ENCODE measurements around the gene AP4S1.
"Not testable (repeated sequence)": the region's sequence is repeated elsewhere in the genome, so short reads cannot be mapped to it uniquely, and the experiment has no call there.

The AP4S1 gene

DNA sequence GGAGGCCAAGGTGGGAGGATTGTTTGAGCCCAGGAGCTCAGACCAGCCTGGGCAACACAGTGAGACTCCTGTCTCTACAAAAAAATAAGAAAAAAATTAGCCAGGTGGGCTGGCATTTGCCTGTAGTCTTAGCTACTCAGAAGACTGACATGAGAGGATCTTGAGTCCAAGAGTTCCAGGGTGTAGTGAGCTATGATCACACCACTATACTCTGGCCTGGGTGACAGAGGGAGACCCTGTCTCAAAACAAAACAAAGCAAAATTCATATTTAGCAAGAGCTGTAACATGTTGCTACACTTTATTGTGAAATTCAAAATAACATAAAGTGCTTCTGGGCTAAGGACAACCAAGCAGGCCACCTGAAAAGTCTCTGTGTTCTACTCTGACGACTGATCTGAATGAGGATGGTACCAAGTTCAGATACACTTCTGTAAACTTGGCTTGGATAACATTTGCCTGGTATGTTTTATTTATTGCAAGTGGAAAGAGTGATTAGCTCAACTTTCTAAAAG lies 12.3 kb downstream of the AP4S1 start:
- H2AFZ ChIP-seq (ENCODE audit: low read length) = no peak overlapping the region
- H3K18ac ChIP-seq (ENCODE audit: low read length) = no peak overlapping the region
- no peak overlapping the region for H3K9ac ChIP-seq (ENCODE audit: low read depth, low read length, poor library complexity)
- H3K27ac ChIP-seq (replicated peaks; ENCODE audit: low read length) = no peak overlapping the region
- H2BK15ac ChIP-seq (ENCODE audit: low read length) = no peak overlapping the region
- no peak for DNase-seq (ENCODE audit: low spot score)
- no peak overlapping the region for H3K4me2 ChIP-seq (ENCODE audit: insufficient read depth, low read length, poor library complexity, severe bottlenecking)
- no peaks in the 10 kb centered on the region for H3K4me1 ChIP-seq (ENCODE audit: control insufficient read depth in 2 of 2, insufficient read depth in 1 of 2, low read depth in 1 of 2, low read length in 2 of 2)
- no peak overlapping the region for H3K4me3 ChIP-seq (ENCODE audit: low read length in 2 of 2)
- no peaks in the 10 kb centered on the region for H3K27me3 ChIP-seq (ENCODE audit: control insufficient read depth in 3 of 3, insufficient read depth in 3 of 3, low read depth in 1 of 3, low read length in 3 of 3)
- H4K91ac ChIP-seq (ENCODE audit: low read depth, low read length, poor library complexity) = no peak overlapping the region
- WGBS, 2 donors (ENCODE audit: extremely low coverage in 2 of 2, insufficient read length in 2 of 2, insufficient replicate concordance in 1 of 2) = no CpG with 5 or more reads among the region's 1 CpG
- no peak overlapping the region for H2BK12ac ChIP-seq (ENCODE audit: low read length)
- H2BK120ac ChIP-seq (ENCODE audit: low read depth, low read length) = no peak overlapping the region
- H2BK5ac ChIP-seq (ENCODE audit: low read length) = no peak overlapping the region
- no peak overlapping the region for H3K4ac ChIP-seq (ENCODE audit: low read length)
- H3K23ac ChIP-seq (ENCODE audit: low read depth, low read length, poor library complexity) = no peak overlapping the region
- H3K36me3 ChIP-seq (replicated peaks in 1 of 2; ENCODE audit: control insufficient read depth in 2 of 2, insufficient read depth in 2 of 2, low read length in 2 of 2) = peaks cover 0 to 4% of the 10 kb centered on the region in 2 donors
- no peak overlapping the region for H2AK5ac ChIP-seq (ENCODE audit: low read depth, low read length)
- H4K8ac ChIP-seq (ENCODE audit: low read depth, low read length) = no peak overlapping the region
- H3K9me3 ChIP-seq (replicated peaks in 1 of 2; ENCODE audit: control insufficient read depth in 2 of 2, insufficient read depth in 1 of 2, low read depth in 1 of 2, low read length in 2 of 2) = peaks cover 0 to 2% of the 10 kb centered on the region in 2 donors
- H3K79me1 ChIP-seq (ENCODE audit: low read depth, low read length) = no peaks in the 10 kb centered on the region
- no peak overlapping the region for H3K14ac ChIP-seq (ENCODE audit: low read length)

- H2BK5ac ChIP-seq (ENCODE audit: low read length) = no peak overlapping the region
- no peak overlapping the region for H3K27ac ChIP-seq (replicated peaks; ENCODE audit: low read length)
- no CpG with 5 or more reads among the region's 3 CpGs for WGBS, 2 donors (ENCODE audit: extremely low coverage in 2 of 2, insufficient read length in 2 of 2, insufficient replicate concordance in 1 of 2)
- H2AK5ac ChIP-seq (ENCODE audit: low read depth, low read length) = no peak overlapping the region
- no peak overlapping the region for H2BK15ac ChIP-seq (ENCODE audit: low read length)
- no peak overlapping the region for H4K8ac ChIP-seq (ENCODE audit: low read depth, low read length)
- no peak overlapping the region for H3K23ac ChIP-seq (ENCODE audit: low read depth, low read length, poor library complexity)
- H3K14ac ChIP-seq (ENCODE audit: low read length) = no peak overlapping the region
- no peak overlapping the region for H4K91ac ChIP-seq (ENCODE audit: low read depth, low read length, poor library complexity)
- H3K27me3 ChIP-seq (ENCODE audit: control insufficient read depth in 3 of 3, insufficient read depth in 3 of 3, low read depth in 1 of 3, low read length in 3 of 3) = no peaks in the 10 kb centered on the region
- H3K4me2 ChIP-seq (ENCODE audit: insufficient read depth, low read length, poor library complexity, severe bottlenecking) = no peak overlapping the region
- H3K36me3 ChIP-seq (replicated peaks in 1 of 2; ENCODE audit: control insufficient read depth in 2 of 2, insufficient read depth in 2 of 2, low read length in 2 of 2) = peaks cover 0 to 4% of the 10 kb centered on the region in 2 donors
- no peaks in the 10 kb centered on the region for H3K4me1 ChIP-seq (ENCODE audit: control insufficient read depth in 2 of 2, insufficient read depth in 1 of 2, low read depth in 1 of 2, low read length in 2 of 2)
- no peak for DNase-seq (ENCODE audit: low spot score)
- H3K18ac ChIP-seq (ENCODE audit: low read length) = no peak overlapping the region
- H3K9ac ChIP-seq (ENCODE audit: low read depth, low read length, poor library complexity) = no peak overlapping the region
- no peaks in the 10 kb centered on the region for H3K79me1 ChIP-seq (ENCODE audit: low read depth, low read length)
- peaks cover 0 to 2% of the 10 kb centered on the region in 2 donors for H3K9me3 ChIP-seq (replicated peaks in 1 of 2; ENCODE audit: control insufficient read depth in 2 of 2, insufficient read depth in 1 of 2, low read depth in 1 of 2, low read length in 2 of 2)
- no peak overlapping the region for H3K4me3 ChIP-seq (ENCODE audit: low read length in 2 of 2)
- no peak overlapping the region for H2AFZ ChIP-seq (ENCODE audit: low read length)
- no peak overlapping the region for H2BK12ac ChIP-seq (ENCODE audit: low read length)
- no peak overlapping the region for H2BK120ac ChIP-seq (ENCODE audit: low read depth, low read length)
- no peak overlapping the region for H3K4ac ChIP-seq (ENCODE audit: low read length)
These were observed 13.2 kb downstream of the AP4S1 start for GRCh38 chr14:31038521-31039166.

DNA sequence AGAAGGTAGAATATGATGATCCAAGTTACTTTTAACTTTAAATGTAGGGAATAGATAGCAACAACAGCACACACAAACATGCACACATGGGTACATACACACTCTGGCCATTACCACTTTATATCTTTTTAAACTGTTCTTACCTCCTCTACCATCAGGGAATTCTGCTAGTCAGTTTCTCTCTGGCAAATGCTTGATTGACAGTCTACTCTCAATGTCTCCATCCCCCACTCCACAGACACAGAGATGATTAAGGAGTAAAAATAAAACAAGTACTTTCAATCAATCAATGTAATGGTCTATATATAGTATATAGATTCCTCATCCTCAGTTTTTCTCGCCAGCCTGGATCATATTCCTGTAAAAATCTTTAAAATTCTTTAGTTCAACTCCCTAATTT lies 16.9 kb downstream of the AP4S1 start:
- no peak for DNase-seq (ENCODE audit: low spot score)
- no peak overlapping the region for H3K14ac ChIP-seq (ENCODE audit: low read length)
- no peak overlapping the region for H3K4me3 ChIP-seq (ENCODE audit: low read length in 2 of 2)
- no peak overlapping the region for H3K18ac ChIP-seq (ENCODE audit: low read length)
- no peak overlapping the region for H2AFZ ChIP-seq (ENCODE audit: low read length)
- no peak overlapping the region for H3K27ac ChIP-seq (replicated peaks; ENCODE audit: low read length)
- no peak overlapping the region for H3K23ac ChIP-seq (ENCODE audit: low read depth, low read length, poor library complexity)
- H3K4me2 ChIP-seq (ENCODE audit: insufficient read depth, low read length, poor library complexity, severe bottlenecking) = no peak overlapping the region
- no peak overlapping the region for H2BK15ac ChIP-seq (ENCODE audit: low read length)
- no peaks in the 10 kb centered on the region for H3K79me1 ChIP-seq (ENCODE audit: low read depth, low read length)
- no peak overlapping the region for H2BK5ac ChIP-seq (ENCODE audit: low read length)
- WGBS, 2 donors (ENCODE audit: extremely low coverage in 2 of 2, insufficient read length in 2 of 2, insufficient replicate concordance in 1 of 2) = no CpG with 5 or more reads among the region's 1 CpG
- H3K4me1 ChIP-seq (ENCODE audit: control insufficient read depth in 2 of 2, insufficient read depth in 1 of 2, low read depth in 1 of 2, low read length in 2 of 2) = no peaks in the 10 kb centered on the region
- no peak overlapping the region for H3K4ac ChIP-seq (ENCODE audit: low read length)
- no peak overlapping the region for H4K8ac ChIP-seq (ENCODE audit: low read depth, low read length)
- H2BK12ac ChIP-seq (ENCODE audit: low read length) = no peak overlapping the region
- H3K9ac ChIP-seq (ENCODE audit: low read depth, low read length, poor library complexity) = no peak overlapping the region
- no peak overlapping the region for H2BK120ac ChIP-seq (ENCODE audit: low read depth, low read length)
- H3K36me3 ChIP-seq (replicated peaks in 1 of 2; ENCODE audit: control insufficient read depth in 2 of 2, insufficient read depth in 2 of 2, low read length in 2 of 2) = no peaks in the 10 kb centered on the region
- peaks cover 0 to 2% of the 10 kb centered on the region in 2 donors for H3K9me3 ChIP-seq (replicated peaks in 1 of 2; ENCODE audit: control insufficient read depth in 2 of 2, insufficient read depth in 1 of 2, low read depth in 1 of 2, low read length in 2 of 2)
- H4K91ac ChIP-seq (ENCODE audit: low read depth, low read length, poor library complexity) = no peak overlapping the region
- H3K27me3 ChIP-seq (ENCODE audit: control insufficient read depth in 3 of 3, insufficient read depth in 3 of 3, low read depth in 1 of 3, low read length in 3 of 3) = no peaks in the 10 kb centered on the region
- H2AK5ac ChIP-seq (ENCODE audit: low read depth, low read length) = no peak overlapping the region

GRCh38 chr14:31042893-31043292 lies 17.4 kb downstream of the AP4S1 start:
- not testable (repeated sequence) for H2BK5ac ChIP-seq (ENCODE audit: low read length); H3K18ac ChIP-seq (ENCODE audit: low read length); H4K91ac ChIP-seq (ENCODE audit: low read depth, low read length, poor library complexity); H3K4me3 ChIP-seq (ENCODE audit: low read length in 2 of 2); H2BK120ac ChIP-seq (ENCODE audit: low read depth, low read length); DNase-seq (ENCODE audit: low spot score); H4K8ac ChIP-seq (ENCODE audit: low read depth, low read length); H3K79me1 ChIP-seq (ENCODE audit: low read depth, low read length); H3K14ac ChIP-seq (ENCODE audit: low read length); H3K36me3 ChIP-seq (replicated peaks in 1 of 2; ENCODE audit: control insufficient read depth in 2 of 2, insufficient read depth in 2 of 2, low read length in 2 of 2); H3K23ac ChIP-seq (ENCODE audit: low read depth, low read length, poor library complexity); H3K4ac ChIP-seq (ENCODE audit: low read length); H2AK5ac ChIP-seq (ENCODE audit: low read depth, low read length); H3K4me1 ChIP-seq (ENCODE audit: control insufficient read depth in 2 of 2, insufficient read depth in 1 of 2, low read depth in 1 of 2, low read length in 2 of 2); H3K9ac ChIP-seq (ENCODE audit: low read depth, low read length, poor library complexity); H3K27ac ChIP-seq (replicated peaks; ENCODE audit: low read length); H3K4me2 ChIP-seq (ENCODE audit: insufficient read depth, low read length, poor library complexity, severe bottlenecking); H3K9me3 ChIP-seq (replicated peaks in 1 of 2; ENCODE audit: control insufficient read depth in 2 of 2, insufficient read depth in 1 of 2, low read depth in 1 of 2, low read length in 2 of 2); H2AFZ ChIP-seq (ENCODE audit: low read length); H3K27me3 ChIP-seq (ENCODE audit: control insufficient read depth in 3 of 3, insufficient read depth in 3 of 3, low read depth in 1 of 3, low read length in 3 of 3); H2BK15ac ChIP-seq (ENCODE audit: low read length); H2BK12ac ChIP-seq (ENCODE audit: low read length)
- no CpG with 5 or more reads among the region's 10 CpGs for whole genome bisulfite sequencing, 2 donors (ENCODE audit: extremely low coverage in 2 of 2, insufficient read length in 2 of 2, insufficient replicate concordance in 1 of 2)
